ENCODE measurements around the gene HSD17B4. TPM values are rescaled to one million over a fixed set of nuclear protein-coding genes. Genes with fewer than 3 reads are reported as not detected.
"Not testable (repeated sequence)": the region's sequence is repeated elsewhere in the genome, so short reads cannot be mapped to it uniquely, and the experiment has no call there.

HSD17B4 gene
- total RNA-seq, 1 donor from 2014 or later: 84.3 TPM

DNA sequence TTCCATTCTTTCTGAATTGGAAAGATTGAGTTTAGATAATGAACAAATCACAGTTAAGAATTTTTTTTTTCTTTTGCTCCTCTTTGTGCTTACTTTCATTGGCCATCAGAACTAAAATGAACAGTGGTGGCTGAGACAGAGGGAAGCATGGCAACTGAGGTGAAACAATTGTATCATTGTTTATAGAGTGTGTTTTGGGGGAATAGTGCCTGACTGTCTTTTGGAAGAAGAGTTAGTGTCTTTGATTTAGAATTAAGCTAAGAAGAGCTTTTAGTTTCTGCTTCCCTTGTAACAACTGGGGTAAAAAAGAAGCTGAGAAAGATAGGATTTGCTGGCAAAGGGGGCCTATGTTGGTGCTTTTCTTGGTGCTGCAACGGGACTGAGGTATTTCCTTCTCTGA is 24.0 kb downstream of the HSD17B4 start:
- DNase-seq (ENCODE audit: low spot score): no peak

DNA sequence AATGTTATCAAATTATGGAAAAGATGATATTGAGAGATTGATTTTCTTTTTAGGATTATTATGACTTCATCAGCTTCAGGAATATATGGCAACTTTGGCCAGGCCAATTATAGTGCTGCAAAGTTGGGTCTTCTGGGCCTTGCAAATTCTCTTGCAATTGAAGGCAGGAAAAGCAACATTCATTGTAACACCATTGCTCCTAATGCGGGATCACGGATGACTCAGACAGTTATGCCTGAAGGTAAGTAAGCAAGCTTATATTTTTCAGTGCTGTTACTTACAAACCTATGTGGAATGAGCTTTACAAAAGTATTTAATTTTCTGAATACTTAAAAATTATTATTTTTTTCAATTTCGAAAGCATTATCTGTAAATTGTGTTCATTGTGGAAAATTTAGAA is 26.5 kb downstream of the HSD17B4 start:
- DNase-seq (ENCODE audit: low spot score): no peak

DNA sequence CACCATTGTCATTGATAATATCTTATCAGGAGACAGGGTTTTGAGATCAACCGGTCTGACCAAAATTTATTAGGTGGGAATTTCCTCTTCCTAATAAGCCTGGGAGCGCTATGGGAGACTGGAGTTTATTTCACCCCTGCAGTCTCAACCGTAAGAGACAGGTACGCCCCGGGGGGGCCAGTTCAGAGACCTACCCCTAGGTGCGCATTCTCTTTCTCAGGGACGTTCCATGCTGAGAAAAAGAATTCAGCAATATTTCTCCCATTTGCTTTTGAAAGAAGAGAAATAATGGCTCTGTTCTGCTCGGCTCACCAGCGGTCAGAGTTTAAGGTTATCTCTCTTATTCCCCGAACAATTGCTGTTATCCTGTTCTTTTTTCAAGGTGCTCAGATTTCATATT is 28.3 kb downstream of the HSD17B4 start:
- DNase-seq (ENCODE audit: low spot score): not testable (repeated sequence)

- no peak for DNase-seq (ENCODE audit: low spot score)
Observed at GRCh38 chr5:119483155-119483554, 30.9 kb downstream of the HSD17B4 start.

GRCh38 chr5:119484884-119485283 is 32.6 kb downstream of the HSD17B4 start:
- no peak for DNase-seq (ENCODE audit: low spot score)

DNA sequence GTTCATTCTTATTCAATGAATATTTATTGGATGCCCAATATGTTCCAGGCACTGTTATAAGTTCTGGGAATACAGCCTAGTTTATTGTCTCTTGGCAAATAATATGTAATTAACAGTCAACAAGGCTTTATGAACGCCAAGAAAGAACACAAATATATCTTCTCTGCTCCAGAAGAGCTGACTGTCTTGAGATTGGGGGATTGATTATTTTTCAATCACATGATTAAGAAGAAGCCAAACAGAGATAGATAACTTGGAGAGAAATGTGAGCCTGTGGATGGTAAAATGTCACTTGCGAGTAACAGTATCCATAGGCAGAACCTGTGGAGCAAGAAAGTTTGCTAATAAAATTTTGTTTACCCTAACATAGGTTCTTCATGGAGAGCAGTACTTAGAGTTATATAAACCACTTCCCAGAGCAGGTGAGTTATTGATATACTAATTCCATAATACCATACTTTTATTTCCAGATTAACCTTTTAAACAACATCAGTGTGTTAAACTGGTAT is 49.4 kb downstream of the HSD17B4 start:
- DNase-seq (ENCODE audit: low spot score): no peak

DNA sequence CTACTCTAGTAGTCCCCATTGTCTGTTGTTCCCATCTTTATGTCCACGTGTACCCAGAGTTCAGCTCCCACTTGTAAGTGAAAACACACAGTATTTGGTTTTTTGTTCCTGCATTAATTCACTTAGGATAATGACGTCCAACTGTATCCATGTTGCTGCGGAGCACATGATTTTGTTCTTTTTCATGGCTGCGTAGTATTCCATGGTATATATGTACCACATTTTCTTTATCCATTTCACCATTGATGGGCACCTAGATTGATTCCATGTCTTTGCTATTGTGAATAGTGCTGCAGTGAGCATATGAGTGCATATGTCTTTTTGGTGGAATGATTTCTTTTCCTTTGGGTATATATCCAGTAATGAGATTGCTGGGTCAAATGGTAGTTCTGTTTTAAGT is 51.6 kb downstream of the HSD17B4 start:
- DNase-seq (ENCODE audit: low spot score): not testable (repeated sequence)

GRCh38 chr5:119512277-119512676 is 60.0 kb downstream of the HSD17B4 start:
- no peak for DNase-seq (ENCODE audit: low spot score)

DNA sequence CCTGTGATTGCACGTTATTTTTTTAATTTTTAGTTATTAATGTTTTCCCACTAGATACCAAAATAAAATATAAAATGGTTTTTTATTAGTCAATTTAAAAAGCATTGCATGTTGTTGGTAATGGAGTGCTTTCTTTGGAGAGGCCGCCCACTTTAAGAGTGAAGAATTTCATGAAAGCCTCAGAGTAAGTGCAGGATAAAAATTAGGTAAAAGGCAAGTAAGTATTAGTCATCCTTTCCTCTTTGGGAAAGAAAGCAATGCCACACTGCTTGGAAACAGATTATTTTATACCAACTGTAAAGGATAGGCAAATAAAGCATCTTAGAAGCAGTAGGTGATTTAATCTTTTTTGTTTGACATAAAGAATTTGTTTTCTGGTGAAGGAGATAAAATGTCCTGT is 62.9 kb downstream of the HSD17B4 start:
- no peak for DNase-seq (ENCODE audit: low spot score)

DNA sequence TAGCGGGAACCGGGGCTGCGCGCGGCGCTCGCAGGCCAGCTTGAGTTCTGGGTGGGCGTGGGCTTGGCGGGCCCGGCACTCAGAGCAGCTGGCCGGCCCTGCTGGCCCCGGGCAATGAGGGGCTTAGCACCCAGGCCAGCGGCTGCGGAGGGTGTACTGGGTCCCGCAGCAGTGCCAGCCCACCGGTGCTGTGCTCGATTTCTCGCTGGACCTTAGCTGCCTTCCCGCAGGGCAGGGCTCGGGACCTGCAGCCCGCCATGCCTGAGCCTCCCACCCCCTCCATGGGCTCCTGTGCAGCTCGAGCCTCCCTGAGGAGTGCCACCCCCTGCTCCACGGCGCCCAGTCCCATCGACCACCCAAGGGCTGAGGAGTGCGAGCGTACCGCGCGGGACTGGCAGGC is 64.8 kb downstream of the HSD17B4 start:
- not testable (repeated sequence) for DNase-seq (ENCODE audit: low spot score)

DNA sequence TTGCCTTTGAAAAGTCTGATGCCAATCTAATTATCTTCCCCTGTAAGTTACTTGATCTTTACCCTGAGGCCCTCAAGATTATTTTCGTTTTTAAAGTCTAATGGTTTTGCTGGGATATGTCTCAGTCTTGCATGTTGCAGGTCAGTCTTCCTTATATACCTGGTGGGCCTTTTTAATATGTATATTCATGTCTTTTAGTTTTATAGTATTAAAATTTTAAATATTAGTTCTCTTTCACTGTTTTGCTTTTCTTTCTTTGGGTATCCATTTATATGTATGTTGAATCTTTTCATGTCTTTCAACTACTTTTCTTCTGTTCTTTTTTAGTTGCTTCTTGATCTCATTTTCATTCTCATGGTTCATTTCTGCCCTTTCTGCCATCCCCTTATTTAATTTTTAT is 68.9 kb downstream of the HSD17B4 start:
- DNase-seq (ENCODE audit: low spot score): no peak

DNA sequence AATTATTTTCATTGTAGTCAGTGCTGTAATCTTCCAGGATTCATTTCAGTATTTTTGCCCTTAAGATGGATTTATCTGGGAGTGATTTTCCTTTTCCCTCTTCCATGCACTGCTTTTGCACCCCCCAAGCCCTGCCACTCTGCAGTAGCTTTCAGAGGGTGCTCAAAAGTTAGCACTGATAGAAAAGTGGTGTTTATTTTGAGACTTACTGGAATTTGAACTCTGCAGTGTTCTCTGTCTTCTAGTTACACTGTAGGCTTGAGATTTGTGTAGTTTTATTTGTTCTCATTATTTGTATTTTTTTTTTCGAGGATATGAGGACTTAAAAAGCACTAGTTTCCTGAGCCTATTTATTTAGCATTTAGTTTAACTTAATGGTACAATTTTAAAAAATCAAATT is 70.5 kb downstream of the HSD17B4 start:
- no peak for DNase-seq (ENCODE audit: low spot score)

DNA sequence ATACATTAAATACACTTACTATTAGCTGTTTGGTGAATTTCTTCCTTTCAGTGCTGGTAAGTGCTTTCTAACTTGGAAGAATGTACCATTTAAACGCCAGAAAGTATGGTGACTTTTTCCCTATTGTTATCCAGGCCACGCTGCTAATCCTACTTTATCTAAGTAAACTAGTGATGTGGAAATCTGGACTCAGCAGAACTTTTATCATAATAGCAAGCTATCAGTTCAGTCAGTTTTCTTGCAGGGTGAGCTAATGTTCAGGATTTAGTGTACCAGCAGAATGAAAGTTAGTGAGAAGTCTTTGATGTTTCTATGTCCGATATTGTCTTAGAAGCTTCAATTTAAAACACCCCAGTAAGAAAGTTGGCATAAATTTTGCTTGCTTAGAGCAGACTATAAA is 72.2 kb downstream of the HSD17B4 start:
- DNase-seq (ENCODE audit: low spot score): peak; percentile 90

- no peak for DNase-seq (ENCODE audit: low spot score)
Observed at GRCh38 chr5:119527351-119527750, 75.1 kb downstream of the HSD17B4 start.

DNA sequence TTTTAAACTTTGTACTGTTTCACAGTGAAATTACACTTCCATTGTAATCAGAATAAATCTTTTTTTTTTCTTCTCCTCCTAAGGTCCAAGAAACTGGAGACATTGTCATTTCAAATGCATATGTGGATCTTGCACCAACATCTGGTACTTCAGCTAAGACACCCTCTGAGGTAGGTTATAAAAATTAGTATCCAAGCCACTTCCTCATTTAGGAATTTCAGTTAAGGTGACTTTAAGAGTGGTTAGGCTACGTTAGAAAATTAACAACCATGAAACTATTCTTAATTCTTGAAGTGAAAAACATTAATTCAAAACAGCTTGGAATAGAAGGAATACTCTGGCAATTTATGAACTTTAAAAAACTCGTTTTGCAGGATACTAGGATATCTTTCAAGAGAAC is 77.5 kb downstream of the HSD17B4 start:
- DNase-seq (ENCODE audit: low spot score): no peak

DNA sequence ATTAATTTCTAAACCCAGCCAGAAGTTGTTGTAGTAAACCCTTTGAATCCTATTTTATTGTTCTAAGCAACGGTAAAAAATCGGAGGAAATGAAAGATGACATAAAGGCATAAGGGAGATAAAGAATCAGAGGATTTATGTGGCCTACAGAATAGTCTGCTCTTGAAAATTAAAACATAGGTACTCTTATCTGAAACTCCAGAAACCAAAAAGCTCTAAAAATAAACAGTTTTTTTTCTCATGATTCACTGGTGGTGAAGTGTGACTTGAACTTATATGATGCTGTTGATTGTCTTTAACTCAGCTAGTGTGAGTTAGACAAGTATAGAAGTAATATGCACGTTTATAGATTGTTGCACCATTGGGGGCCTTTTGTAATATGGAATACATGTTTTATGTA is 80.3 kb downstream of the HSD17B4 start:
- no peak for DNase-seq (ENCODE audit: low spot score)

- no peak for DNase-seq (ENCODE audit: low spot score)
Observed at GRCh38 chr5:119537704-119538103, 85.4 kb downstream of the HSD17B4 start.

DNA sequence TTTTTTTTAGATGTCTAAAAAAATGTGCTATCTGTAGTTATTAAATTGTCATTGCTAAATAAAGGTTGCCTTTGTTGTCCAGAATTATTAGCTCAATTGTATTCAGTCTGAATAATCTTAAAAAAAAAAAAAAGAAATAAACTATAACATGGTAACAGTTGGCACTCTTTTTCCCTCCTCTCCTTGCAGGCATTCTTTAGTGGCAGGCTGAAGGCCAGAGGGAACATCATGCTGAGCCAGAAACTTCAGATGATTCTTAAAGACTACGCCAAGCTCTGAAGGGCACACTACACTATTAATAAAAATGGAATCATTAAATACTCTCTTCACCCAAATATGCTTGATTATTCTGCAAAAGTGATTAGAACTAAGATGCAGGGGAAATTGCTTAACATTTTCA is 89.4 kb downstream of the HSD17B4 start:
- no peak for DNase-seq (ENCODE audit: low spot score)

GRCh38 chr5:119551819-119552218 is 99.5 kb downstream of the HSD17B4 start:
- no peak for DNase-seq (ENCODE audit: low spot score)

DNA sequence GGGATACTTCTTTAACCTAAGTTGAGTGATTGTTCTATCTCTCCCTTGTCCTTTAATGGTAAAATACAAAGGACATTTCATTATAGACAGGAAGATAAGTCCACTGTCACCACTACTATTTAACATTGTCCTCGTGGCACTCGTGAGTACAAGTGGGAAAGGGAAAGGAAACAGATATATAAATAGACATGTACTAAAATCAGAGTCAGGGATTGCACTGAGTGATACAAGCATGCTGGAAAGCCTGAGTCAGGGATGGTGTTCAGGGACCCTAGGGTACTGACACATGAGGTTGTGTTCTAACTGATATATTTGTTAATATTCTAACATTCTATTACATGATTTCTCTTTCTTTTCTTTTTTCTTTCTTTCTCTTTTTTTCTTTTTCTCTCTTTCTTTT is 102.3 kb downstream of the HSD17B4 start:
- DNase-seq (ENCODE audit: low spot score): no peak

DNA sequence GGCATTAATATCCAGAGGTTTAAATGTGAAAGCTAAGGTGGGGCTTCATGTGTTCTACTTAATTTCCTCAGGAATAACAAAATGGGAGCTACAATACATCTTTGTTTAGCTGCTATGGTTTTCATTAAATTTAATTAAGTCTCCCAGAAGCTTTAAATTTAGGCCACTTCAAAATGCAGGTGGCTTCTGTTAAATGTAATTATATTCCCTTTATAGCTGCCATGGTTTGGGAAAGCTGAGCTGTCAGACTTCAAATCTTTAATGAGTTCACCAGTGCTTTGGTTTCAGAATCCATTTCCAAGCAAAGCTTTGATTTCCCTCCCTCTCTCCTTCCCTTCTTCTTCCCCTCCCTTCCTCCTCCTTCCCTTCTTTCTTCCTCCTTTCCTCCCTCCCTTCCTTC is 118.6 kb downstream of the HSD17B4 start:
- DNase-seq (ENCODE audit: low spot score): no peak

GRCh38 chr5:119578937-119579336 is 126.6 kb downstream of the HSD17B4 start:
- no peak for DNase-seq (ENCODE audit: low spot score)

DNA sequence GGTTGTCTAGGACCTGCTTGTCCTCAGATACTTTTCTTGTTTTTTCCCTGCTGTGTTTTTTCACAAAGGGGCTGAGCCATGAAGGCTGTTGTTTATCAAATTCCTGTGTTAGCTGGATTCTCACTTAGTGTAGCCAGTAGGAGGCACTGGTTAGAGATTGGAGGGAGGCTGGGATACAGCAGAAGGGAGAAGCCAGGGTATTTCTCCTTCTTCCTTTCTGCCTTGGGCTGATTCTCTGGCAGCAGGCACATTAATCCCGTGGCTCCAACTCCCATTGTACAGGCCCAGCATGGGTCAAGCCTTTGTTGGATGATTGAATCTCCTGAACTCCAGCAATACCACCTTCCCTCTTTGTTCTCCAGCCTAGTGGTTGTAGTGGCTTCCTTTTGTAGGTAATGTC is 130.7 kb downstream of the HSD17B4 start:
- no peak for DNase-seq (ENCODE audit: low spot score)

DNA sequence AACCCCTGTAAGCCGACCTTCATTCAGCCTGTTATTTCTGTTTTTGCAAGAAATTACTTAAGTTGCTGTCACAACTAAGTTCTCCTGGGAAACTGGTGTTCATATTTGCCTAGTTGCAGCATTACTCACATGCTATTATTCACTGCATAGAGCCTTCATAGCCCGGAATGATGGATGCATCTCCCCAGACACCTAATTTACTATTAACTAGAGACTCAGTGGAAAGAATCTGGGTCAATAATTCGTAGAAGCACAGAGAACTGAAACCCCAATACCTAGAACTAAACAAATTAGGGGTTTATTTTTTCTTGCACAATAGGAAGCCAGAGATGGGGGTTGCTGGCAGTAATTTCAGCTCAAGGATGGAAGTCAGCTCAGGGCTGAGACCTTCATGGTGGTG is 131.4 kb downstream of the HSD17B4 start:
- peak; percentile 32 for DNase-seq (ENCODE audit: low spot score)
